Activated CD4-positive, alpha-beta T cell treated with anti-CD3 and anti-CD28 coated beads for 48 hours (primary cell): ENCODE results near the gene DNMT1.
"Not testable (repeated sequence)": the region's sequence is repeated elsewhere in the genome, so short reads cannot be mapped to it uniquely, and the experiment has no call there.

Experiments used
- DNase-seq: peaks from one replicate; pipeline ENCODE4 v3.0.0-alpha.2; 2020

Gene DNMT1

GRCh38 chr19:10180459-10180858 lies 14.3 kb downstream of the DNMT1 start:
- DNase-seq: no peak

GRCh38 chr19:10180024-10180423 lies 14.7 kb downstream of the DNMT1 start:
- not testable (repeated sequence) for DNase-seq

- DNase-seq: peak; percentile 21
Measured at GRCh38 chr19:10173527-10173926, 21.2 kb downstream of the DNMT1 start.

DNA sequence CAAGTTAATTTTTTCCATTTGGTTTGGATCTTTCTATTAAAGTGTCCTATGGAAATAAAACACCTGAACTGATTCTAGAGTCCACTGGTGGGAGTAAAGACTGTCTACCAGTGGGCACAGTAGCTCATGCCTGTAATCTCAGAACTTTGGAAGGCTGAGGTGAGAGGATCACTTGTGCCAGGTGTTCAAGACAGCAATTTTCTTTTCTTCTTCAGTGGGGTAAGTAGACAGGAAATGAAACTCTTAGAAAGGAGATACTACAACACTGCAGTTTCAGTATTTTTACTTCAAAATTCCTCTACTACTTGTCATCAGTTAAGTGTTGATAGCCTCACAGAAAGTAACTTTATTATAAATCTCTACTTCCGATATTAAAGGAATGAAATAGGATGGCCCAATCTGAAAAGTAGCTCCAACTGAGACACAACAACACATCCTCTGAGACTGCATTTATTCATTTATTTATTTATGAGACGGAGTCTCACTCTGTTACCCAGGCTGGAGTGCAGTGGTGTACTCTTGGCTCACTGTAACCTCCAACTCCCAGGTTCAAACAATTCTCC lies 26.3 kb downstream of the DNMT1 start:
- no peak for DNase-seq

DNA sequence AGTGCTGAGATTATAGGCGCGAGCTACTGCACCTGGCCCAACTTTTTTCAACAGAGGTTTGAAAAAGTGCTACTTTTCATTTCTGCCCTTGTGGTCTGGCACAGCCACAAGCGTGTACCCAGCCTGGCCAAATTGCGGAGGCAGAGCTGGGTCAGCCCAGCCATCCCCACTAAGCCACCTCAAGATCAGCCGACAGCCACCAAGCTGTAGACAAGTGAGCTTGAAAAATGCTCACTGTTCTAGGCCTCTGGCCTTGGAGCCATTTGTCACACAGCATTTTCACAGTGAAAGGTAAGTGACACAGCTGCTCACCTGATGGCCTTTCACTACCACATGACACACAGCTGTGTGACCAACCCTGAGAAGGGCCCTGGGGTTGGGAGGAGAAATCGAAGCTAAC lies 27.3 kb downstream of the DNMT1 start:
- DNase-seq: no peak

GRCh38 chr19:10166501-10166900 lies 28.3 kb downstream of the DNMT1 start:
- not testable (repeated sequence) for DNase-seq

DNA sequence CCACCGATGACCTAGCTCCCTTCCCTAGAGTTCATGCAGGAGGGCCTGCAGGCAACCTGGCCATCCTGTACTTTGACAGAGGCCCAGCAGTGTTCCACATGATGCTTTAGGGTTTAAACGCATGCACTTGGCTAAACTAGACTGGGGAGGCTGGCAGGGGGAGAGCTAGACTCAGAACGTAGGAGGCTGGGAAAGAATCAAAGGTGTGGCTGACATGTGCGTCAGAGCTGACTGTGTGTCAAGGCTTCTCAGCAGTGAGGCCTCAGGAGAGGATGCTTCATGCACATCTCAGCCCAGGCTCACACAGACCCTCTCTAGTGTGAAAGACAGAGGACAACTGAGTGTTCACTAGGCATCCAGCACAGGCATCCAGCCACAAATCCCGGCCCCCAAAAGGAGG lies 28.7 kb downstream of the DNMT1 start:
- DNase-seq: no peak

DNA sequence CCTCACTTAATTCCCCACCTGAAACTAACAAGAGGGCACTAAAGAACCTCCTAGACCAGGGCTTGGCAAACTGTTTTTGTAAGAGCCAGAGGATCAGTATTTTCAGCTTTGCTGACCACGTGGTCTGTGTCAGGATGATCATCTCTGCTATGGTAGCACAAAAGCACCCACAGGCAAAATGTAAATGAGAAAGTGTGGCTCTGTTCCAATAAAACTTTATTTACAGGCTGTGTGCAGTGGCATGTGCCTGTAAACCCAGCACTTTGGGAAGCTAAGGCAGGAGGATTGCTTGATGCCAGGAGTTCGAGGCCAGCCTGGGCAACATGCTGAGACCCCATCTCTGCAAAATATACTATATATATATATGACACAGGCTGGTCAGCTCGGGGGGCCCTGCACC lies 31.2 kb downstream of the DNMT1 start:
- no peak for DNase-seq

DNA sequence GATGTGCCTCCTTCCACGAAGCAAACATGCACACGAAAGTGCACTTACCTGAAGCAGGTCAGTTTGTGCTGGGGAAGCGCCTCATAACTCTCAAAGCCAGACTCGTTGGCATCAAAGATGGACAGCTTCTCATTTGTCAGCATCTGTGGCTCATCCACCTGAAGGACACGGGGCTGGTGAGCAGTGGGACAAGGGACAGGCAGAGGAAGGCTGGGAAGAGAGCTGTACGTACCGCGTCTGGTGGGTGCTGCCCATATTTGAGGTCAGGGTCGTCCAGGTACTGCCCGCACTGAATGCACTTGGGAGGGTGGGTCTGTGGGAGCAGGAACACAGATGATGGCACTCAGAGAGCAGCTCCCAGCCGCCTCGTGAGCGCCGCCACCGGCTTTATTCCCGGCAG lies 35.1 kb downstream of the DNMT1 start:
- DNase-seq: no peak

GRCh38 chr19:10158485-10158884 lies 36.3 kb downstream of the DNMT1 start:
- no peak for DNase-seq

DNA sequence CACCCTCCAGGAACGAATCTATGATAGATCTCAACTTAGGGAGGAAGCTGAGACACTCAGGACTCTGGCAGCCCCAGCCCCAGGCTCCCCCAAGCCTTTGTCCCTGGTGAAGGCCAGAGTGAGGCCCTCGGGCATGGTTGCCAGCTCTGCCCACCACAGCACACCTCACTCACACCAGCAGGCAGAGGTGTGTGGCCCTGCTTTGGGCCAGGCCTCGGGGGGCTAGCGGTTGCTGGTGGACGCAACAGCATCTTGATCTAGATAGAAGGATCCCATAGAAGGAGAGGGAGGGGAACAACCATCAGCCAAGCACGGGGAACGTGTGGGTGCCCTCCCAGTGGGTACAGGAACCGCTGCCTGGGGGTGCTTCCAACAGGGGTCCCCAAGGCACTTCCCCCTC lies 36.7 kb downstream of the DNMT1 start:
- DNase-seq: no peak

DNA sequence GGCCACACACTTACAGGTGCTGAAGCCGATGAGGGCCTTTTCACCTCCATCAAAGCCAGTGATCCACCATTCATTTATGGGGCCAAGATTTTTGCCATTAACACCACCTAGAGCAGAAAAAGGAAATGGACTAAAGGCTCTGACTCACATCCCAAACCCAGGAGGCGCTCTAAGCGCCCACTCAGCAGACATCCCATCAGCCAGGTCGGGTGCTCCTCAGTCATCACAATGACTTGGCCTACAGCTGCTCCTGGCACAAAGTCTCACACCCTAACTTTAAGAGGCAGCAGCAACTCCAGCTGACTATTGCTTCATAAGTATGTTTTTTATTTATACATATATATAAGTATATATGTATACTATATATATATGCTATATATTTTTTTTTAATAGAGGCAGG lies 38.9 kb downstream of the DNMT1 start:
- no peak for DNase-seq

GRCh38 chr19:10152100-10152499 lies 42.7 kb downstream of the DNMT1 start:
- DNase-seq: no peak

- DNase-seq: no peak
Measured at GRCh38 chr19:10151521-10151920, 43.2 kb downstream of the DNMT1 start.

GRCh38 chr19:10149427-10149826 lies 45.3 kb downstream of the DNMT1 start:
- no peak for DNase-seq

GRCh38 chr19:10146142-10146541 lies 48.6 kb downstream of the DNMT1 start:
- DNase-seq: no peak

DNA sequence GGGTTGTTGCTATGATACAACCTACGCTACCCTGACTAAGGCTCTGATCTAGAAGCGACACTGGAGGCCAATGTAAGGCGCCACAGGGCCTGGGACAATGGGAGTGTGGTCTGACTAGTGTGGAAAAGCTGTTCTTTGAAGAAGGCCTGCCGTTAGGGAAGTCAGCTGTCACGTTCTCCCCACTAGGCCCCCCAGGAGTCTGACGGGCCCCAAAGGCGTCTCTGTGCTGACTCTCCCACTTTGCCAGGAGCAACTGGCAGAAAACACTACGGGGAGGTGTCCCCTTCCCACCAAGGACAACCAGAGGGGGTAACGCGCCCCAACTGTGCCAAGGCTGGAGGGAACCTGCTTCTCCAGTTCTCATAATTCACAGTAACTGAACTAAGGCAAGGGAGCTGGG lies 49.7 kb downstream of the DNMT1 start:
- no peak for DNase-seq

DNA sequence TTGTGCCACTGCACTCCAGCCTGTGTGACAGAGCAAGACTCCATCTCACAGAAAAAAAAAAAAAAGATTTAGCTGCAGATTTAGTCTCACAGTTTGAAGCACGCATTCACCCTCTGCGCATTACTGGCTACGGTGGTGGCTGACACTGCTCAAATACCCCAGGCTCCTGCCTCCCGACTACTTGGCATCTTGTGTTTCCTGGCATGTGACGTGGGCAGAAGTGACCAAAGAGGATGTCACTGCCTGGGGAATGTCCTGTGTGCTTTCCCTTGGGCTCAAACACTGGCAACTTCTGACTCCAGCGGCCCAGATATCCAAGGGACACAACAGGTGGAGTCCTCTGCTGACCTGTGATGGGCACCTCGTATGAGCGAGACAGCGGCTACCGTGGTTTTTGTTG lies 50.4 kb downstream of the DNMT1 start:
- DNase-seq: no peak

- DNase-seq: no peak
Measured at GRCh38 chr19:10143681-10144080, 51.1 kb downstream of the DNMT1 start.

DNA sequence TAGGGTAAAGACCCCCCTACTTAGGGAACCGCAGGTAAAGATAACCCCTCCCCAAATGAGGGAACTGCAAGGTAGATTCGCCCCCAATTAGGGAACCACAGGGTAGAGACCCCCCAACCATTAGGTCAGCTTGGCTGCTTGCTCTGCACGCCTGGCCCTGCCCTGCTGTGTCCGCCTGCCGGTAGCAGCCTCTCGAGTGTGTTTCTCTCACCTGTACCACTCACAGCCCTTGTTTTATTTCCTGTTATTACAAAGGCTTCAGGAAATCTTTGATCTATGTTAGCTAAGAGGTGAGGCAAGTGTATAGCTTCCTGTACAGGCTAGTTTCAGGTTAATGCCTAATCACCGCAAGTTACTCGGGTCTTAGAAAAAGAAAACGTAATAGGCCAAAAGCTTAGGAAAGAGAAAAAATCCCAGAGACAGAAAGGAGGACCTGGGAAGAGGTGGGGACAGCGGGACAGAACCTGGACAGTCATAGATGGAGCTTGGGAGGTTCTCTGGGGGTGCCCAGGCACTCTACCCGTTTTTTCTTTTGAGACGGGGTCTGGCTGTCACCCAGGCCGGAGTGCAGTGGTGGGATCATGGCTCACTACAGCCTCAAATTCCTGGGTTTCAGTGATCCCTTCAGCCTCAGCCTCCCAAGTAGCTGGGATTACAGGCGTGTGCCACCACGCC lies 51.9 kb downstream of the DNMT1 start:
- no peak for DNase-seq

GRCh38 chr19:10141973-10142372 lies 52.8 kb downstream of the DNMT1 start:
- no peak for DNase-seq

DNA sequence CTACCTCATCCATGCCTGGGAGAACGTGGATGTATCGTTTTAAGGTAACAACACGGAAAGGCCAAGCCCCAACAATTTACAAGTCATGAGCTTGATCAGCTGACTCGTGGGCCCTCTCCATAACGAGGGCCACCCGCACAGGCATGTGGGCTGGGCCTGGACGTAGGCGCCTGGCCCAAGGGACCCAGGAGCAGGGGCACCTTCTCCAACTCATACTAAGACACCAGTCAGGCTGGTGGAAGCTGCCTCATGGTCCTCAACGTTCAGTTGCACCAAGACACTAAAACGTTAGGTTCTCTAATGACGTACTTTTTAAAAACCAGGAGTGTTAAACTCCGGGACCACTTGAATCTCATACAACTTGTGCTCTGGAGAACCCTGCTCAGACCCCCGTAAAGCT lies 53.3 kb downstream of the DNMT1 start:
- DNase-seq: no peak

GRCh38 chr19:10139952-10140351 lies 54.8 kb downstream of the DNMT1 start:
- no peak for DNase-seq

- DNase-seq: no peak
Measured at GRCh38 chr19:10138879-10139795, 55.6 kb downstream of the DNMT1 start.
